CD4-positive, alpha-beta T cell treated with Interleukin-15 for 1 hour (primary cell): ENCODE measurements around the gene TP53BP2.
"Not testable (repeated sequence)": the region's sequence is repeated elsewhere in the genome, so short reads cannot be mapped to it uniquely, and the experiment has no call there.

Experiments used
- DNase-seq: peaks from one replicate; pipeline ENCODE4 v3.0.0-alpha.2; 2020

Gene TP53BP2

GRCh38 chr1:223759273-223759672 is 86.5 kb downstream of the TP53BP2 start:
- no peak for DNase-seq

- no peak for DNase-seq
These were observed 87.0 kb downstream of the TP53BP2 start for GRCh38 chr1:223758734-223759133.

GRCh38 chr1:223756806-223757700 is 88.7 kb downstream of the TP53BP2 start:
- DNase-seq: no peak

GRCh38 chr1:223755992-223756775 is 89.6 kb downstream of the TP53BP2 start:
- DNase-seq: no peak

GRCh38 chr1:223755432-223755792 is 90.3 kb downstream of the TP53BP2 start:
- DNase-seq: no peak

GRCh38 chr1:223754681-223755431 is 90.9 kb downstream of the TP53BP2 start:
- DNase-seq: no peak

GRCh38 chr1:223752721-223753515 is 92.8 kb downstream of the TP53BP2 start:
- DNase-seq: no peak

- DNase-seq: no peak
These were observed 94.1 kb downstream of the TP53BP2 start for GRCh38 chr1:223751696-223752095.

GRCh38 chr1:223750730-223751570 is 94.8 kb downstream of the TP53BP2 start:
- no peak for DNase-seq

GRCh38 chr1:223748773-223749733 is 96.7 kb downstream of the TP53BP2 start:
- DNase-seq: peak; percentile 61

GRCh38 chr1:223748405-223748772 is 97.4 kb downstream of the TP53BP2 start:
- no peak for DNase-seq

GRCh38 chr1:223747838-223748335 is 97.9 kb downstream of the TP53BP2 start:
- no peak for DNase-seq

GRCh38 chr1:223745731-223746130 is 100.0 kb downstream of the TP53BP2 start:
- DNase-seq: no peak

- DNase-seq: no peak
These were observed 102.8 kb downstream of the TP53BP2 start for GRCh38 chr1:223742856-223743517.

GRCh38 chr1:223741861-223742260 is 103.9 kb downstream of the TP53BP2 start:
- DNase-seq: no peak

- DNase-seq: not testable (repeated sequence)
These were observed 105.6 kb downstream of the TP53BP2 start for GRCh38 chr1:223740038-223740736.

GRCh38 chr1:223739366-223740037 is 106.2 kb downstream of the TP53BP2 start:
- DNase-seq: no peak
